HG03064 (cell line): ENCODE measurements around the gene PLXNA2.
A peak's percentile ranks its signal among the peaks of the same experiment; 100 is the strongest.

ENCODE experiments used
- ATAC-seq: cut with Tn5 transposase; IDR thresholded peaks from one replicate; pipeline ENCODE4 v1.9.1; 2021; ENCODE audit warnings: low read depth; ENCODE audit not compliant: unreplicated experiment

Gene PLXNA2

DNA sequence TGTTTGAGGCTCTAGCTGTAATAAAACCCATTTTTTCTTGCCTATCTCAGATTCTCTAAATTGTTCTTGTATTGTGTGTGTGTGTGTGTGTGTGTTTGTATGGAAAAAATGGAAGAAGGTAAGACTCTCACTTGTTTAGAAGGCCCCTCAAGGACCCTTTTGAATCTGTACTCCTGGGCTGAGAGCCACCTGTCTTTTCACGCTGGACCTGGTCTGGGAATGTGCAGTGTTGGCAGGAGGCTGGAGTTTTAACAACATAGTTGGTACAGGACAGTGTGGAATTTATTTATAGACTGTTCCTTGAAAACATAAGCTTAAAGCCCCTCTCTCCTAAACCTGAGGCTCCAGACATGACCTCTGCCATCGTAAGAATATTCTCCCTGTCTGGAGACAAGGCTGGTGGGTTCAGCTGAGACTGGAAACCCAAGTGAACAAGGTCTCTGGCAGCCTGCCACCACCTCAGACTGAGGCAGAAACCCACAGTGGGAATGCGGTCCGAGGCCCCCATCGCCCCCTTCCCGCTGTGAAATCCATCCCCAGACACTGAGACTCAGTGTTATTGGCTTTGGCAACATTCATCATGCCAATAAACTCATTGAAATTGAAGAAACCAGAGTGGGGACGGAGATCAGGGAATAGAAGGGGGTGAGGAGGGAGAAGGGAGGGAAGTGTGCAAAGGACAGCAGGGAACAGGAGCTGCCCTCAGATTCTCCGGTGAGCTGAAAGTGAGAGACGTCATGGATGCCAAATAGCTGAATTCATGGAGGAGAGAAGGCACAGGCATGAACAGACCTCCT, 24.6 kb upstream of the PLXNA2 start:
- no peak for ATAC-seq

- no peak for ATAC-seq
These were observed 21.3 kb upstream of the PLXNA2 start for GRCh38 chr1:208265525-208265924.

DNA sequence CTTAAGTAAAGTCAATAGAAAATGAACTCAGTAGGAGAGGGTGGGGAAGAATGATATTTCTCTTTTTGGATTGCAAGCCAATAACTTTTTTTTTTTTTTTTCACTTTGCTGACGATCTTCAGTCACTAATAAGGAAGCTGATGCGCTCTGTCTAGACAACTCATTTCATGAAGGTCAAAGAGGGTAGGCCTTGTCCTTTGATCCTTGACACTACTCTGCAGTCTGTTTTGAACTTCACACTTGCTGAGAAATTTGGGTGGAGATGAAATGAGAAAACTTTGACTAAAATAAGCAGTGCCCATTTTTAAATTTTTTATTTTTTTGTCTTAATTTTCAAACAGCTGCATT, 20.9 kb upstream of the PLXNA2 start:
- no peak for ATAC-seq

DNA sequence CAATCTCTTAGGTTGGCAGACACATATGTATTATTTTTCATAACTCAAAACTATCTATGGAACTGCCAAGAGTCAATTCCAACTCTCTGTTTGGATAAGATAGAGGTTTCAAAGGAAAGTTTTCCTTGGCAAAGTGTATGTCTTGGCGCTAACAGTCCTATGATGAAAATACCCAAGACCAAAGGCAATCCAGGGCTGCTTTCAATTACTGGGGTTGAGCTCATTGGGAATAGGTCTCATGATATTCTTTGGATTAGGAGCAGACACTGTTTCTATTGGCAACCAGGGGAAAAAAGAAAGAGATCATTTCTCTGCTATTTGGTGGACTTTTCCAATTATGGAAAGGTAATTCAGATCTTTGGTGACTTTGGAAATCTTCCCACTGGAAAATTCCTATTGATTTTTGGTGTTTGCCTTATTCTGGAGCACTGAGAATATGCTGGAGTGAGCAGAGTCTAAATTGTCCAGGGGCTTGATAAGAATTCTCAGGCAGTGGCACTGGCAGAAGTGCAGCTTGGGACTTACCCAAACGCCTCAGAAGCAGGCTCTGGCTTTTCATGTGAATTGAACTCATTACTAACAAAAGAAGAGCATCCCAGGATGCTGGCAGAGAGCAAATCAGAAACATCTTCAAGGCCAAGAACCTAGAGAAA, 20.4 kb upstream of the PLXNA2 start:
- no peak for ATAC-seq

DNA sequence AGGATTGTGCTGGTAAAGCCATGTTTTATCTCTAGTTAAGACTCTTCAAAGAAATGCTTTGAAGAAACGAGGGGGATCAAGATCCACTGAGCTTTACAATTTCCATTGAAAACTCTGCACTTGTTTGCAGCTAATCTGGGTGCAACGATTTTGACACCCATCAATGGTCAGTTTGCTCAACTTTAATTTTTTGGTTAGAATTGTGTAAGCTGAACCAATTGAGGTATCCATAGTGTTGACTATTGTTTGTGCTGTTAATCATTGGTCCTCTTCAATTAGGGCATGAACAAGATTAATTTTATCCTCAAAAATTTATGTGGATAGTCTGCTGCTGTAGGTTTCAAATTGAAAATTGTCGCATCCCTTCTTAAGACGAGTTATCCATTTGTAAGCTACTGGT, 17.7 kb upstream of the PLXNA2 start:
- no peak for ATAC-seq

- ATAC-seq, result no peak
These were observed 14.1 kb upstream of the PLXNA2 start for GRCh38 chr1:208258277-208258676.

GRCh38 chr1:208257351-208257750, 13.2 kb upstream of the PLXNA2 start:
- no peak for ATAC-seq

GRCh38 chr1:208256556-208256955, 12.4 kb upstream of the PLXNA2 start:
- no peak for ATAC-seq

DNA sequence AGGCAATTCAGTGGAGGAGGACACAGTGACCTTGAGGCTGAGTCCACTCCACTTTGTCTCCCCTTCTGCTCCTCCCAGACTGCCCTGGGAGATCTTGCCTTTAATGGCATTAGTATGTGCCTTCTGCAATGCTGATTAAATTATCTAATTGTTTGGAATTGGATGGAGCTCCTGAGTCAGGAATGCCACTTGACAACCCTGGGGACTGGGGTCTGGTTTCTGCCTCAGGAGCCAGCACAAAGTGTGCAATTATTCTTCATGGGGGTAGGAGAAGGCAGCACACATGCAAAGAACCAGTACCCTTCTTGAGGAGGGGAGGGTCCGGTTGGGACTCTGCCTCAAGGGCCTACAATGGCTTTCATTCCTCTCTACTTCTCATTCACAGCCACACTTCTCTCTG, 11.9 kb upstream of the PLXNA2 start:
- ATAC-seq, result no peak

DNA sequence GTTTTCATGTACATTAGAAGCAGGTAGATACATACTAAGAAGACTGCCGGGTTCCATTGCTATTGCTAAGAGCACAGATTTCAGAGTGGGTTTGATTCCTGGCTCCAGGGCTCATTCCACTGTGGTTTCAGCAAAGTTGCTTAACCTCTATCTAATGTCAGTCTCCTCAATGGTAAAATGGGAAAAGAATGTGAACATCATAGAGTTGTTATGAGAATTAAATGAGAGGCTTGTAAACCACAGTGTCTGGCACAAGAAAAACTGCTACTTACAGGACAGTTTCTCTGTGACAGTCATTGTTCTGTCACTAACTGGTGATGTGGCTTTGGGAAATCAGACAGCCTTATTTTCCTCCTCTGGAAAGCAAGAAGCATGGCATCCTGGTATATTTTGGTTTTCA, 10.7 kb upstream of the PLXNA2 start:
- no peak for ATAC-seq

DNA sequence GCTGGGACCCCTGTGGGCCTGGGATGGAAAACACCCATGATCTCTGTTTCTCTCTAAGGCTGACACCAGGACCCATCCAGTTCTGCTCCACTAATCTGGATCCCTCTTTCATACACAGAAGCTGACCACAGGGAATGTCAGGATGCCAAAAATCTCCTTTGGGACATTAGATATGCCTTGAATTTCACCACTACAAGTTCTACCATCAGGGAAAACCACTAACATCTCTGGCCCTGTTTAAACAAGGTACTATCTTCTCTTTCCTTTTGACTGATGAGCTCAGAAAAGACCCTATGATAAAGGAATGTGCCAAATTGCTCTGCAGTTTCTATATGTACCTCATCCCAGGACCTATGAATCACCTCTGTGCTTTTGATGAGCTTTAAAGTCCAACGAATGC, 10.2 kb upstream of the PLXNA2 start:
- ATAC-seq, result no peak

DNA sequence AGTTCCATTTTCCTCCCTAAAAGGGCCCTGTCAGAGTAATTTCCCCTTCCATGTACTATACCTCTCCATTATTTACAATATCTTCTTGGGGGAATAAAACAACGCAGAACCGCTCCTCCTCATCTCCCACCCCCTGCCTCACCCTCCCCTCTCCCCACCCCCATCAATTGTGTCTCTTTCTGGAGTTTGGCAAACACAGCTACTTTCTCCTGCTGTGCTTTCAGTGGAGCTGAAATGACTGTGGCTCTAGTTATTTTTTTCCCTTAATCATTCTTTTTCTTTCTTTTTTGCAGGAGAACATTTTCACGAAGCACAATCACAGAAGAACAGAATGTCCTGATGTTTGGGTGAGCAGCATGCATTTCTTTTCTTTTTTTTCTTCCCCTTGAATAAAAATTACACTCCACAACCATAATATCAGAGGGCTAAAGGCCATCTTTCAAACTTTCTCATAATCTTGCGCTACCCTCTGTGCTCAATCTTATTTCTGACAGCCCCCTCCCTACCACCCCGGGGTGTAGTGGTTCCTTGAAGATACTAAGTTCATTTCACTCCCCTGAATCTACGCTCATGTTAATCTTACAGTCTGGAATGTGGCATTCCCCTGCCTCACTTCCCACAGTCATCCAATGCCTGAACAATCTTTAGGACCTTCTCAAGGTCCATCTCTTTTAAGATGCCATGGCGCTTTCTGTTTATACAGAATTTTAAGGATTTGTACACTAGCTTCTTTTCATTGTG, 8.8 kb upstream of the PLXNA2 start:
- ATAC-seq, result no peak

DNA sequence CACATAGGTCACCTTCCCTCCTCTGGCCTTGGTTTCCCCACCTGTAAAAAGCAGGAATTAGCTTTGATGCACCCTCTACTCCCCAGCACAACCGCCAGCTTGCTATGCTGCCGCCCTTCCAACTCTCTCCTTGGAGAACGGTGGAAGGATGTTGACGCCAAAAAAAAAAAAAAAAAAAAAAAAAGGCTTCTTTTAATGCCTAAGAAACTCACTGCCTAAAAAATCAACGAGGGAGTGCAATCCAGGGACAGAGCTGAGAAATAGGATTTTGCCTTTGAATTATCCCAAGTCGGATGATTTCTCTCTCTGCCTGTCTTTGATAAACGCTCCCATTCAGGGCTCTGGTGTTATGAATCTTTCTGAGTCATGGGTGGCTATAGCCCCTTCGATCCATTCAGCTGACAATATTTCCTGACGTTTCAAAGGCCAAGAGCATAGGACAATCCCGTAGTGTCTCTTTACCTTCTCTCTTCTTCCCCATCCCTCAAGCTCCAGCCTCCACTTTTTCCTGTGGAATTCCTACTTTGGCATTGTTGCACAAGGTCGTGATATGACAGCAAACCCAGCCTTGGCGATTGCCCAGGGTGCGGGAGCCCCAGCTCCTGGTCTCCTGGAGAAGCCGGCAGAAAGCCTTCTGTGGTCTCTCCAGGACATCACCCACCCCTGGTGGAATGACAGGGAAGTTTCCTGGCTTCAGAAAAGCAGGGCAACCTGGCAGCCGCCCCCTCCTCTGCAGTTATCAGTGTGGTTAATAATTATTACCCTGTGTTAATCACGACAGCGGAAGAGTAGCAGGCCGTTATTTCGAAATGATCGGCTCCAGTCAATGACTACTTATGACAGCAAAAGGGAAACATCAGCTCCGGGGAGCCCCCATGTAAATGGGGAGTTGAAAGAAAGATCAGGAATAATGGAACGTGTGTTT, 8.0 kb upstream of the PLXNA2 start:
- no peak for ATAC-seq

- no peak for ATAC-seq
These were observed 6.8 kb upstream of the PLXNA2 start for GRCh38 chr1:208251015-208251414.

- ATAC-seq, result no peak
These were observed 6.4 kb upstream of the PLXNA2 start for GRCh38 chr1:208250613-208251012.

DNA sequence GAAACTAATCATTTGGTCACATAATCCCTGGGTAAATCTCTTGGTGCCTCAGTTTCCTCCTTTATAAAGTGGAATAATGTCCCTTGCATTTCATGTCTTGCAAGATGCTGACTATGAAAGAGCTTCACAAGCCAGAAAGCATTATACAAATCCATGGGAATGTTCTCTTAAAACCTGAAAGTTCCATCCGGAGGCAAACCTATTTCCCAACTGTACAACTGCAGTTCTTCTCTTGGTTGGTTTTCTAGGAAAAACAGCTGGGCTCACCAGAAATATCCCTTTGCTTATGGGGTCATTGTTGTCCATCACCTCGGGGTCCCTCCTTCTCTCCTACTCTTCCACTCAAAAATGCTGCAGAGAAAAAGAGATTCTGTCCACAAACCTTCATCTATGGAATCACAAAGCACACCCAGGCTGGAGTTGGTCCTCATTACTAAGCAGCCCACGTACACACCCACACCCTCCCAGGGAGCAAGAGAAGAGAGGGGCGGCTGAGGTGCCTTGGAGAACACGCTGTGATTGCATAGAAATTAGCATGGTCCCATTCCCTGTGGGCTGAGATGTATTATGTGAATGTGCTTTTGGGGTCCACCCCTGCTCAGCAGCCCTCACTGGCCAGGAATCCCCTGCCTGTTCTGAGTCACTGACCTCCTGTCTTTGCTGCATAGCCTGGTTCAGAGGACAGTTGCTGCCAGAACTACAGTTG, 5.0 kb upstream of the PLXNA2 start:
- ATAC-seq, result no peak

- no peak for ATAC-seq
These were observed 4.2 kb upstream of the PLXNA2 start for GRCh38 chr1:208248307-208248801.

DNA sequence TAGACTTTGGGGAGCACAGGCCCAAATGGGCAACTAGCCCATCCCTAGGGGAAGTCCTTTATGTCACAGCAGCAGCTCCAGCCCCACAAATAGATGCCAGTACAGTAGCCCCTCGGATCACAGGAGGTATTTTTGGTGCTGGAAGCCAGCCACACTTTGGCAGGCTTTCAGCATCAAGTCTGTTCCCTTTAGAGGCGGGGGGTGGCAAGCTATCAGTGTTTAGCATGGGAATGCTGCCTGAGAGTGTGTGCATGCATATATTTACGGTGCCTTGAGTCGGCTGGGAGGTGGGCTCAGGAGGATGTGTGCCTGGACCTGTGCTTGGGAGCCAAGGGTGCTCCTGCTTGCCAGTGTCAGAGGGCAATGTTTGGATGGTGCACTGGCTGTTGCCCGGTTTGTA, 3.5 kb upstream of the PLXNA2 start:
- no peak for ATAC-seq

DNA sequence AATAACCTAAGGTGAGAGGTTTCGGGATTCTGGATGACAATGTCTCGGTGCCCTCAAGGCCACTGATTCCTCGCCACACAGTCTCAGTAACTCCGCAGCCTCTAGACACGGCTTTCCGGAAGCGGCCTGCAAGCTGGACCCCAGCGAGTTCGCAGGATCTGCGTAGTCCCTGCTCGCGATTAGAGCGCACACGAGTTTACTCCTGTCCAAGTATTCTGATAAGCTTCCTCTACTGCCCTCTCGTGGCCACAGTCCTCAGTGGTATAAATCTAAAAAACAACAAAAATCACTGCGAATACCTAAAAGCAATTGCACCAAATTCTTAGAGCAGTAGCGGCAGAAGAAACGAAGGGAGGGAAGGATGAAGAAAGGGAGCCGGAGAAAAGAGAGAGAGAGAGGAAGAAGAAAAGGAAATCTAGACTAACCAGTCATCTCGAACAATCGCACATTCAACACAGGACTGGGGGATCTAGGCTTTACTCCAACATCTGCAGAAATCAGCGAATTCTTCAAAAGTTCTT, 1.1 kb upstream of the PLXNA2 start:
- ATAC-seq, result peak; percentile 54

DNA sequence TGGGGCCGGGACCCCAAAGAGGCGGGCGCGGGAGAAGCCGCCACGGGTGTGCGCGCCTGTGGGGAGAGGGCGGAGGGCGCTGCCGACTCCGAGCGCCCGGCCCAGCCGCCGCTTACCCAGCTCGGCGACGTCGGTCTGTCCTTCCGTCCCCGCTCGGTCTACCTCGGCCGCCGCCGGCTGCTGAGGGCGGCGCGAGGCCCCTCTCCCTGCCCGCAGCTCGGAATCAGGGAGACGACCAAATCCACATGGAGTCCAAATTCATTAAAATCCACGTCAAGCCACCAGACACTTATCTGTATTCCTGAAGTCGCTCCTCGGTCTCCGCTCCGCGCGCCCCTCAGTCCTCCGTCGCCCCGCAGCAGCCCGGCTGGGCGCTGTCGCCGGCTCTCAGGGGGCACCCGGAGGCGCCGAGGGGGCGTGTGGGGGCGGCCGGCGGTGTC, 637 bp downstream of the PLXNA2 start:
- ATAC-seq, result no peak
